NCI-H345 treated with DMSO at 0.1 percent for 48 hours (cell line): ENCODE results near the gene F12.

ENCODE experiments used
- DNase-seq: peaks from one replicate; lab custom pipeline; 2025; ENCODE audit not compliant: unreplicated experiment; lab: John Stamatoyannopoulos, UW

The F12 gene

GRCh38 chr5:177409043-177409801 is at the start of gene F12:
F12 (minus strand) TSS chr5:177409564; CDS start chr5:177409527, 37 bp downstream.
- DNase-seq, result no peak

GRCh38 chr5:177458912-177459350 is 49.6 kb upstream of the F12 start:
- DNase-seq, result no peak

GRCh38 chr5:177457852-177458681 is 48.7 kb upstream of the F12 start:
- DNase-seq, result no peak

GRCh38 chr5:177456976-177457851 is 47.9 kb upstream of the F12 start:
- peak; percentile 85 for DNase-seq

GRCh38 chr5:177456591-177456964 is 47.2 kb upstream of the F12 start:
- no peak for DNase-seq

- DNase-seq, result peak; percentile 92
These were observed 46.6 kb upstream of the F12 start for GRCh38 chr5:177455661-177456590.

GRCh38 chr5:177455036-177455660 is 45.8 kb upstream of the F12 start:
- DNase-seq, result peak; percentile 81

GRCh38 chr5:177454397-177455035 is 45.2 kb upstream of the F12 start:
- DNase-seq, result peak; percentile 81

GRCh38 chr5:177453852-177454396 is 44.6 kb upstream of the F12 start:
- no peak for DNase-seq

GRCh38 chr5:177452688-177453638 is 43.6 kb upstream of the F12 start:
- DNase-seq, result no peak

- no peak for DNase-seq
These were observed 41.5 kb upstream of the F12 start for GRCh38 chr5:177450667-177451424.

GRCh38 chr5:177449140-177450061 is 40.0 kb upstream of the F12 start:
- DNase-seq, result no peak

- DNase-seq, result no peak
These were observed 39.0 kb upstream of the F12 start for GRCh38 chr5:177448244-177448950.

- no peak for DNase-seq
These were observed 38.4 kb upstream of the F12 start for GRCh38 chr5:177447611-177448243.

GRCh38 chr5:177447066-177447610 is 37.8 kb upstream of the F12 start:
- DNase-seq, result peak; percentile 63
